ENCODE results near the gene EVL.
"Not testable (repeated sequence)": the region's sequence is repeated elsewhere in the genome, so short reads cannot be mapped to it uniquely, and the experiment has no call there.

The EVL gene

GRCh38 chr14:100039903-100040302, 25.3 kb upstream of the EVL start:
- no peak for DNase-seq

- no peak for DNase-seq
These were observed 24.0 kb upstream of the EVL start for GRCh38 chr14:100041271-100041670.

GRCh38 chr14:100042286-100042685, 22.9 kb upstream of the EVL start:
- no peak for DNase-seq

GRCh38 chr14:100045642-100046344, 19.4 kb upstream of the EVL start:
- no peak for DNase-seq

- no peak for DNase-seq
These were observed 17.6 kb upstream of the EVL start for GRCh38 chr14:100047600-100047999.

GRCh38 chr14:100048786-100049185, 16.4 kb upstream of the EVL start:
- no peak for DNase-seq

- DNase-seq: no peak
These were observed 16.0 kb upstream of the EVL start for GRCh38 chr14:100049220-100049619.

- no peak for DNase-seq
These were observed 14.1 kb upstream of the EVL start for GRCh38 chr14:100051103-100051502.

- DNase-seq: no peak
These were observed 13.7 kb upstream of the EVL start for GRCh38 chr14:100051543-100051942.

- no peak for DNase-seq
These were observed 12.4 kb upstream of the EVL start for GRCh38 chr14:100052819-100053218.

- no peak for DNase-seq
These were observed 10.7 kb upstream of the EVL start for GRCh38 chr14:100054316-100055075.

GRCh38 chr14:100056431-100056830, 8.8 kb upstream of the EVL start:
- no peak for DNase-seq

- DNase-seq: no peak
These were observed 8.0 kb upstream of the EVL start for GRCh38 chr14:100056964-100057795.

GRCh38 chr14:100058777-100059437, 6.3 kb upstream of the EVL start:
- DNase-seq: no peak

GRCh38 chr14:100059438-100059781, 5.8 kb upstream of the EVL start:
- no peak for DNase-seq

- DNase-seq: no peak
These were observed 4.5 kb upstream of the EVL start for GRCh38 chr14:100060760-100061159.

GRCh38 chr14:100062590-100062989, 2.6 kb upstream of the EVL start:
- no peak for DNase-seq

- no peak for DNase-seq
These were observed 1.8 kb upstream of the EVL start for GRCh38 chr14:100063314-100063941.

- not testable (repeated sequence) for DNase-seq
These were observed 708 bp upstream of the EVL start for GRCh38 chr14:100064335-100065092.

- DNase-seq: no peak
These were observed 836 bp downstream of the EVL start for GRCh38 chr14:100065942-100066574.

GRCh38 chr14:100066962-100067361, 1.7 kb downstream of the EVL start:
- DNase-seq: no peak
